SK-N-SH (cell line): ENCODE results near the gene EPM2A. TPM values are rescaled to one million over a fixed set of nuclear protein-coding genes. Genes with fewer than 3 reads are reported as not detected.

Experiments used
- CTCF ChIA-PET: fragments of 300-600, 350-600 bp; formaldehyde crosslinking; extraction: SDS; loops from one replicate; lab custom pipeline; 2021; lab: Yijun Ruan, JAX
- POLR2A ChIA-PET: fragments of 350-600 bp; sonication (Branson Sonifier 250); formaldehyde crosslinking; extraction: SDS; loops from one replicate; lab custom pipeline; 2020; ENCODE audit warnings: antibody characterized with exemption, inconsistent platforms; lab: Yijun Ruan, JAX
- DNase-seq: peaks from one replicate; pipeline ENCODE4 v3.0.0; 2012
- H2AFZ ChIP-seq: fragments of 200-600 bp; sonication (generic); 2 replicates; pipeline ENCODE4 v1.8.1; 2016; ENCODE audit warnings: antibody characterized with exemption, mild to moderate bottlenecking, low read depth
- H3F3A ChIP-seq: fragments of 200-600 bp; sonication (generic); replicated peaks from 2 replicates; pipeline ENCODE3; 2016; ENCODE audit warnings: antibody characterized with exemption, mild to moderate bottlenecking; ENCODE audit not compliant: insufficient read depth
- H3K27ac ChIP-seq, 2 experiments: fragments of 200-500 bp in 1 of 2; fragments of 200-600 bp in 1 of 2; sonication (Bioruptor generic) in 1 of 2; sonication (generic), shearing (Covaris generic) in 1 of 2; 2 replicates each; pipeline versions ENCODE4 v1.5.1 to v1.6.1; 2014 to 2016; ENCODE audit warnings: low read depth in 2 of 2, inconsistent platforms in 1 of 2, low read length in 1 of 2, mild to moderate bottlenecking in 1 of 2, mixed read lengths in 1 of 2
- H3K27me3 ChIP-seq: fragments of 200-600 bp; sonication (generic), shearing (Covaris generic); 2 replicates; pipeline ENCODE4 v1.6.1; 2016; ENCODE audit warnings: mixed run types; ENCODE audit not compliant: insufficient read depth
- H3K36me3 ChIP-seq, 2 experiments: fragments of 200-500 bp in 1 of 2; fragments of 200-600 bp in 1 of 2; sonication (Bioruptor generic) in 1 of 2; sonication (generic) in 1 of 2; replicated peaks in 1 of 2; 2 replicates each; pipeline versions ENCODE3 to v1.5.1; 2014 to 2016; ENCODE audit warnings: low read length in 1 of 2, mild to moderate bottlenecking in 1 of 2; ENCODE audit not compliant: insufficient read depth in 2 of 2, control insufficient read depth in 1 of 2
- H3K4me1 ChIP-seq, 2 experiments: fragments of 200-500 bp in 1 of 2; fragments of 200-600 bp in 1 of 2; sonication (Bioruptor generic) in 1 of 2; sonication (generic), shearing (Covaris generic) in 1 of 2; 2 replicates each; pipeline versions ENCODE4 v1.5.1 to v1.6.1; 2014 to 2016; ENCODE audit warnings: low read depth in 1 of 2, low read length in 1 of 2, mixed run types in 1 of 2; ENCODE audit not compliant: insufficient read depth in 2 of 2, control insufficient read depth in 1 of 2
- H3K4me2 ChIP-seq: fragments of 200-600 bp; sonication (generic), shearing (Covaris generic); 2 replicates; pipeline ENCODE4 v1.6.1; 2017; ENCODE audit warnings: mixed run types
- H3K4me3 ChIP-seq, 2 experiments: fragments of 200-500 bp in 1 of 2; fragments of 200-600 bp in 1 of 2; sonication (Bioruptor generic) in 1 of 2; sonication (generic), shearing (Covaris generic) in 1 of 2; 2 replicates each; pipeline versions ENCODE4 v1.5.1 to v1.8.1; 2014 to 2016; ENCODE audit warnings: low read depth in 2 of 2, inconsistent platforms in 1 of 2, low read length in 1 of 2, mild to moderate bottlenecking in 1 of 2, mixed read lengths in 1 of 2, moderate library complexity in 1 of 2
- H3K79me2 ChIP-seq: fragments of 200-600 bp; sonication (generic); 2 replicates; pipeline ENCODE4 v1.8.1; 2017; ENCODE audit warnings: mild to moderate bottlenecking; ENCODE audit not compliant: insufficient read depth
- H3K9ac ChIP-seq: fragments of 200-600 bp; sonication (generic); 2 replicates; pipeline ENCODE4 v1.6.1; 2017; ENCODE audit warnings: mixed run types
- H3K9me2 ChIP-seq: fragments of 200-600 bp; sonication (generic); 2 replicates; pipeline ENCODE4 v1.6.1; 2017; ENCODE audit warnings: mixed run types
- H3K9me3 ChIP-seq: fragments of 200-600 bp; sonication (generic); 2 replicates; pipeline ENCODE4 v1.6.1; 2017; ENCODE audit warnings: mixed run types, mild to moderate bottlenecking, moderate library complexity
- H4K20me1 ChIP-seq: fragments of 200-600 bp; sonication (generic); 2 replicates; pipeline ENCODE4 v1.6.1; 2017; ENCODE audit warnings: mild to moderate bottlenecking, mixed run types; ENCODE audit not compliant: insufficient read depth
- EZH2phosphoT487 ChIP-seq: fragments of 200-600 bp; sonication (generic); IDR thresholded peaks from 2 replicates; pipeline ENCODE4 v1.6.1; 2017; ENCODE audit warnings: low read depth, mixed run types, mild to moderate bottlenecking, antibody characterized with exemption, moderate library complexity, borderline replicate concordance
- GABPA ChIP-seq: IDR thresholded peaks from 2 replicates; pipeline ENCODE4 v1.4.0; 2012; ENCODE audit warnings: low read depth, mild to moderate bottlenecking
- GATA2 ChIP-seq: sonication (generic); formaldehyde crosslinking; IDR thresholded peaks from 2 replicates; pipeline ENCODE4 v1.5.0; 2020; ENCODE audit warnings: mild to moderate bottlenecking, missing genetic modification reagents
- JUND ChIP-seq: IDR thresholded peaks from 2 replicates; pipeline ENCODE4 v1.4.0; 2012
- MEF2A ChIP-seq: IDR thresholded peaks from 2 replicates; pipeline ENCODE4 v1.4.0; 2012; ENCODE audit warnings: low read depth, borderline replicate concordance
- MXI1 ChIP-seq: IDR thresholded peaks from 2 replicates; pipeline ENCODE4 v1.6.1; 2012; ENCODE audit warnings: mild to moderate bottlenecking, low read depth, low read length, improper control_type of control experiment
- POLR2AphosphoS5 ChIP-seq: IDR thresholded peaks from 2 replicates; pipeline ENCODE4 v1.6.1; 2012; ENCODE audit warnings: low read depth, low read length
- RCOR1 ChIP-seq: fragments of 150-350 bp; IDR thresholded peaks from 2 replicates; pipeline ENCODE4 v1.6.1; 2017; ENCODE audit warnings: antibody characterized with exemption, low read length
- SIN3A ChIP-seq: IDR thresholded peaks from 2 replicates; pipeline ENCODE4 v1.6.1; 2012; ENCODE audit warnings: low read depth, mild to moderate bottlenecking, low read length, moderate library complexity, borderline replicate concordance
- TAF1 ChIP-seq: IDR thresholded peaks from 2 replicates; pipeline ENCODE4 v1.6.1; 2012; ENCODE audit warnings: low read depth, mild to moderate bottlenecking, low read length, moderate library complexity, borderline replicate concordance
- USF2 ChIP-seq: fragments of 150-350 bp; IDR thresholded peaks from 2 replicates; pipeline ENCODE4 v1.6.1; 2017; ENCODE audit warnings: antibody characterized with exemption, low read length, low read depth, borderline replicate concordance
- YY1 ChIP-seq: IDR thresholded peaks from 2 replicates; pipeline ENCODE4 v1.4.0; 2012; ENCODE audit warnings: low read depth, mild to moderate bottlenecking
- WGBS: methylation state at CpG from one replicate; pipeline ENCODE4 v1.1.6; 2017; ENCODE audit warnings: low lambda C conversion rate; 5-methylcytosine and 5-hydroxymethylcytosine counted together
- polyA plus RNA-seq, 3 experiments: library from polyadenylated mRNA; depleted of rRNA; stranded (reverse); fragments of >200 nt; gene quantifications; 2 replicates each; pipeline ENCODE4 v1.2.3, GENCODE V29; 2012
- TF ChIP-seq, protein P1 (sequence below): IDR thresholded peaks from 2 replicates; pipeline ENCODE4; 2012
- TF ChIP-seq, protein P2 (sequence below): IDR thresholded peaks from 2 replicates; pipeline ENCODE4 v1.4.0; 2012; ENCODE audit warnings: low read depth

Gene EPM2A
- polyA plus RNA-seq, 1 of the 3 experiments (the other 2 are of a cell fraction), result 2.7 TPM

GRCh38 chr6:145651988-145652387 lies 83.3 kb downstream of the EPM2A start:
- Histone ChIP-seq H3K27me3 (no peaks in the 10 kb centered on the region), H3K9me3 (no peaks in the 10 kb centered on the region), H4K20me1 (no peaks in the 10 kb centered on the region)
- TF ChIP-seq JUND (no peak), MEF2A (no peak), YY1 (no peak), EZH2phosphoT487 (no peak), USF2 (no peak), POLR2AphosphoS5 (no peak), TAF1 (no peak), SIN3A (no peak), RCOR1 (no peak)
- TF ChIP-seq, protein P1, sequence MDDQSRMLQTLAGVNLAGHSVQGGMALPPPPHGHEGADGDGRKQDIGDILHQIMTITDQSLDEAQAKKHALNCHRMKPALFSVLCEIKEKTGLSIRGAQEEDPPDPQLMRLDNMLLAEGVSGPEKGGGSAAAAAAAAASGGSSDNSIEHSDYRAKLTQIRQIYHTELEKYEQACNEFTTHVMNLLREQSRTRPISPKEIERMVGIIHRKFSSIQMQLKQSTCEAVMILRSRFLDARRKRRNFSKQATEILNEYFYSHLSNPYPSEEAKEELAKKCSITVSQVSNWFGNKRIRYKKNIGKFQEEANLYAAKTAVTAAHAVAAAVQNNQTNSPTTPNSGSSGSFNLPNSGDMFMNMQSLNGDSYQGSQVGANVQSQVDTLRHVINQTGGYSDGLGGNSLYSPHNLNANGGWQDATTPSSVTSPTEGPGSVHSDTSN, result no peak
- TF ChIP-seq, protein P2, sequence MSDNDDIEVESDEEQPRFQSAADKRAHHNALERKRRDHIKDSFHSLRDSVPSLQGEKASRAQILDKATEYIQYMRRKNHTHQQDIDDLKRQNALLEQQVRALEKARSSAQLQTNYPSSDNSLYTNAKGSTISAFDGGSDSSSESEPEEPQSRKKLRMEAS, result no peak
- TF ChIP-seq, all 33 proteins: peak for 0
- no peaks in the 10 kb centered on the region for H3F3A ChIP-seq
- WGBS, result 80% methylated on average over 2 of the region's 2 CpGs
- no peak overlapping the region for H3K27ac ChIP-seq
- POLR2A ChIA-PET, result no interaction called here
- H3K4me3 ChIP-seq, result no peak overlapping the region
- no peaks in the 10 kb centered on the region for H3K4me1 ChIP-seq
- no peak overlapping the region for H3K9ac ChIP-seq
- no peaks in the 10 kb centered on the region for H3K9me2 ChIP-seq
- no peak overlapping the region for H2AFZ ChIP-seq
- H3K79me2 ChIP-seq, result no peaks in the 10 kb centered on the region
- H3K36me3 ChIP-seq, result no peaks in the 10 kb centered on the region
- no peak for DNase-seq
- CTCF ChIA-PET, result interaction anchor here (1.2 kb wide), 1 partner anchor 14 kb away, joined by 5 read pairs; no protein-coding TSS in a partner anchor
- H3K4me2 ChIP-seq, result no peak overlapping the region

- WGBS, result 81% methylated on average over 4 of the region's 4 CpGs
- no peak overlapping the region for H3K9ac ChIP-seq
- ChIA-PET CTCF (interaction anchor here (4.5 kb wide), 1 partner anchor 16 kb away, joined by 14 read pairs; no protein-coding TSS in a partner anchor), POLR2A (no interaction called here)
- no peak for DNase-seq
- H3K79me2 ChIP-seq, result no peaks in the 10 kb centered on the region
- H4K20me1 ChIP-seq, result no peaks in the 10 kb centered on the region
- H3K27me3 ChIP-seq, result no peaks in the 10 kb centered on the region
- H3K4me2 ChIP-seq, result no peak overlapping the region
- TF ChIP-seq MXI1 (no peak), USF2 (no peak), GABPA (no peak), GATA2 (CRISPR knock-in tag) (no peak)
- no peak overlapping the region for H3K4me3 ChIP-seq
- no peak overlapping the region for H3K27ac ChIP-seq
- H3K9me3 ChIP-seq, result no peaks in the 10 kb centered on the region
- no peak overlapping the region for H2AFZ ChIP-seq
- no peaks in the 10 kb centered on the region for H3K36me3 ChIP-seq
- H3F3A ChIP-seq, result no peaks in the 10 kb centered on the region
- no peaks in the 10 kb centered on the region for H3K9me2 ChIP-seq
- no peaks in the 10 kb centered on the region for H3K4me1 ChIP-seq
Observed at GRCh38 chr6:145648149-145648548, 87.2 kb downstream of the EPM2A start.
